Lung (tissue), 12 donors: Measurements from ENCODE around the gene SAYSD1. TPM values are rescaled to one million over a fixed set of nuclear protein-coding genes. Genes with fewer than 3 reads are reported as not detected.
"Not testable (repeated sequence)": the region's sequence is repeated elsewhere in the genome, so short reads cannot be mapped to it uniquely, and the experiment has no call there.

Source experiments
- ATAC-seq: fragments of 200-7000 bp; cut with Tn5 transposase; one replicate; pipeline ENCODE4 v1.9.1; 2020; ENCODE audit warnings: moderate number of reproducible peaks; ENCODE audit not compliant: insufficient read depth, low FRiP score
- DNase-seq, 3 donors: peaks; one replicate each; pipeline ENCODE4 v3.0.0-alpha.2; 2013 to 2017
- H3K27ac ChIP-seq, 2 donors: one replicate each; pipeline ENCODE4 v1.5.1; 2013; ENCODE audit warnings: mild to moderate bottlenecking in 2 of 2, moderate library complexity in 2 of 2, control low read depth in 1 of 2, inconsistent platforms in 1 of 2, low read depth in 1 of 2, low read length in 1 of 2
- H3K27me3 ChIP-seq, 3 donors: one replicate each; pipeline ENCODE4 v1.5.1; 2013; ENCODE audit warnings: low read length in 2 of 3; ENCODE audit not compliant: control insufficient read depth in 3 of 3, insufficient read depth in 3 of 3
- H3K36me3 ChIP-seq, 4 donors: one replicate each; pipeline ENCODE4 v1.5.1; 2013; ENCODE audit warnings: low read length in 4 of 4, mild to moderate bottlenecking in 1 of 4, moderate library complexity in 1 of 4; ENCODE audit not compliant: control insufficient read depth in 4 of 4, insufficient read depth in 4 of 4
- H3K4me1 ChIP-seq, 5 donors: one replicate each; pipeline ENCODE4 v1.5.1; 2013; ENCODE audit warnings: low read length in 5 of 5, mild to moderate bottlenecking in 2 of 5, moderate library complexity in 1 of 5; ENCODE audit not compliant: control insufficient read depth in 5 of 5, insufficient read depth in 5 of 5
- H3K4me3 ChIP-seq: one replicate; pipeline ENCODE4 v1.5.1; 2013; ENCODE audit warnings: mild to moderate bottlenecking, control low read depth, moderate library complexity
- H3K9ac ChIP-seq, 2 donors: one replicate each; pipeline ENCODE4 v1.5.1; 2013; ENCODE audit warnings: low read length in 2 of 2, control low read depth in 1 of 2; ENCODE audit not compliant: insufficient read depth in 1 of 2
- H3K9me3 ChIP-seq, 4 donors: one replicate each; pipeline ENCODE4 v1.5.1; 2013; ENCODE audit warnings: low read length in 3 of 4, mild to moderate bottlenecking in 1 of 4, moderate library complexity in 1 of 4; ENCODE audit not compliant: control insufficient read depth in 4 of 4, insufficient read depth in 3 of 4
- WGBS, 2 donors: extraction: QIAGEN DNeasy Blood & Tissue Kit; methylation state at CpG; one replicate each; pipeline ENCODE4 v1.1.7; 2013; 5-methylcytosine and 5-hydroxymethylcytosine counted together
- polyA plus RNA-seq, 2 donors: library from polyadenylated mRNA; stranded (reverse); fragments of 200-250 nt; gene quantifications; one replicate each; pipeline ENCODE4 v1.2.1, GENCODE V29; 2013
- total RNA-seq, 2 donors: library from RNA; depleted of rRNA in 1 of 2; stranded (reverse); fragments of >200 nt in 1 of 2; gene quantifications; one replicate each; pipeline ENCODE4 v1.2.1, GENCODE V29; 2014 to 2021
- TF ChIP-seq, protein P1 (sequence below): IDR thresholded peaks from 2 replicates; pipeline ENCODE4 v1.5.1; 2012; ENCODE audit warnings: mild to moderate bottlenecking; ENCODE audit errors: control extremely low read depth, extremely low read depth
- donor health status: control.
- donor health status: control.
- donor health status: Bipolar disorder and iron deficiency.
- donor health status: healthy.
- donor health status: DM: yes; HTN: yes; CAD: no.

The SAYSD1 gene
- total and polyA plus RNA-seq, 4 donors = 9.8 to 17.8 (median 16.5) TPM

DNA sequence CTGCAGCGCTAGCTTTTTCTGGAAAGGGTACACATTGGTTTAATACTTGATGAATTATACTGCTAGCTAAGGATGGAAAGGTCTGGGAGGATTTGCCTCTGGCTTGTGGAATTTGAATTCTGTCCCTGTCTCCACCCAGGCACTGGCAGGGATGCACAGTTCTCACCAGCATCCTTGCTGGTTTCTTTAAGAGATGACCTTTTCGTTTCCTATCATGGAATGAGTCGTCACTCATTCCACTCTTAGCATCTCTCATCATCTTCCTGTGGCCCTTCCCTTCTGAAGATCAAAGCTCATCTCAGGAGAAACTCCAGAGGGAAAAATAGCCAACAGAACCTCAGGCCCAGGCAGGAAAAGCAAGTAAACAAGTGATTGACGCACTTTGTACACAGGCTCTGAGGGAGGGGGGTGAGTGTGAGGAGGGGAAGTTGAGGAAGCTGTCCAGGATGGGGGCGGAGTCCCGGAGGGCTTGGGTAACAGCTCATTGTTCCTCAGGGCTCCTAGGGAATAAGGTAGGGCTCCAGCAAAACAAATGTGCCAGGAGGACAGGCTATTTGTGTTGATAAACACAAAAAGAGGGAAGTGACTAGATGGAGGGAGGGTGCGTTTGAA lies 25.7 kb upstream of the SAYSD1 start:
- no peak for ATAC-seq
- 51 to 54% methylated on average over 6 to 7 of the region's 7 CpGs for WGBS, 2 donors
- H3K36me3 ChIP-seq = no peaks in the 10 kb centered on the region

DNA sequence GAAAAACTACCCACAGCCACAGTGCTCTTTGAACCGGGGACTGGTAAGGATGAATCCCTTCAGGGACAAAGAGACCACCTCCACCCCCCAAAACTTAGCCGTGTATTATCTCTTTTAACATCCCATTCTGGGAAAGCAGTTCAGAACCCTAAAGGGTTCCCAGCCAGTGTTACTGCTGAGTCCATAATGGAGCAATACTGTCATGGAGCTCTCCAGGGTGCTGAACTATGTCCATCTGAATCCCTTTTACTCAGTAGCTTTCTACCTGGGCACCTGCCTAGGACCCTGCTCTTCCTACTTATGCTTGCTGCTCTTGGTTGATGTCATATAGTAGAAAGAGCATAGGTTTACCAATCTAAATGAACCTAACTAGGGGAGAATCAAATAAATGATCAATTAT lies 22.3 kb upstream of the SAYSD1 start:
- DNase-seq (peak; percentile 70 to 88 (median 79)), ATAC-seq (no peak)
- TF ChIP-seq, protein P1, sequence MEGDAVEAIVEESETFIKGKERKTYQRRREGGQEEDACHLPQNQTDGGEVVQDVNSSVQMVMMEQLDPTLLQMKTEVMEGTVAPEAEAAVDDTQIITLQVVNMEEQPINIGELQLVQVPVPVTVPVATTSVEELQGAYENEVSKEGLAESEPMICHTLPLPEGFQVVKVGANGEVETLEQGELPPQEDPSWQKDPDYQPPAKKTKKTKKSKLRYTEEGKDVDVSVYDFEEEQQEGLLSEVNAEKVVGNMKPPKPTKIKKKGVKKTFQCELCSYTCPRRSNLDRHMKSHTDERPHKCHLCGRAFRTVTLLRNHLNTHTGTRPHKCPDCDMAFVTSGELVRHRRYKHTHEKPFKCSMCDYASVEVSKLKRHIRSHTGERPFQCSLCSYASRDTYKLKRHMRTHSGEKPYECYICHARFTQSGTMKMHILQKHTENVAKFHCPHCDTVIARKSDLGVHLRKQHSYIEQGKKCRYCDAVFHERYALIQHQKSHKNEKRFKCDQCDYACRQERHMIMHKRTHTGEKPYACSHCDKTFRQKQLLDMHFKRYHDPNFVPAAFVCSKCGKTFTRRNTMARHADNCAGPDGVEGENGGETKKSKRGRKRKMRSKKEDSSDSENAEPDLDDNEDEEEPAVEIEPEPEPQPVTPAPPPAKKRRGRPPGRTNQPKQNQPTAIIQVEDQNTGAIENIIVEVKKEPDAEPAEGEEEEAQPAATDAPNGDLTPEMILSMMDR = no peak
- Histone ChIP-seq H3K4me1 (peaks cover 0 to 2% (median 0%) of the 10 kb centered on the region in 5 donors), H3K27me3 (peaks cover 0 to 4% (median 0%) of the 10 kb centered on the region in 3 donors), H3K27ac (no peak overlapping the region), H3K36me3 (no peaks in the 10 kb centered on the region), H3K4me3 (no peak overlapping the region), H3K9me3 (peaks cover 0 to 4% (median 1%) of the 10 kb centered on the region in 4 donors), H3K9ac (no peak overlapping the region)
- 29 to 40% methylated on average over 2 of the region's 2 CpGs for WGBS, 2 donors

More for the DNA sequence above, 25.7 kb upstream of the SAYSD1 start:
- Histone ChIP-seq H3K9ac (no peak overlapping the region), H3K4me3 (no peak overlapping the region), H3K27ac (no peak overlapping the region), H3K9me3 (peaks cover 0 to 4% (median 0%) of the 10 kb centered on the region in 4 donors), H3K4me1 (peaks cover 0 to 23% (median 4%) of the 10 kb centered on the region in 5 donors), H3K27me3 (peaks cover 0 to 4% (median 0%) of the 10 kb centered on the region in 3 donors)
- no peak for DNase-seq
- TF ChIP-seq, protein P1 = no peak

DNA sequence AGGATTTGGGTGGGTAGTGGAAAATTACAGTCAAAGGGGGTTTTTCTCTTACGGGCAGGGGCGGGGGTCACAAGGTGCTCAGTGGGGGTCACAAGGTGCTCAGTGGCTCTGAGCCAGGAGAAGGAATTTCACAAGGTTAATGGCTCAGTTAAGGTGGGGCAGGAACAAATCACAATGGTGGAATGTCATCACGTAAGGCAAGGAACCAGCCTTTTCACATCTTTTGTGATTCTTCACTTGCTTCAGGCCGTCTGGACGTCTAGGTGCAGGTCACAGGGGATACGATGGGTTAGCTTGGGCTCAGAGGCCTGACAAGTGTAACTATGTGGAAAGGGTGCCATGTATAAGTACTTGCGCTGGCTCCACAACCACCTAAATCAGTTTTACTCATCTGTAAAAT lies 21.2 kb upstream of the SAYSD1 start:
- WGBS, 2 donors = 69 to 78% methylated on average over 7 of the region's 7 CpGs
- H3K4me3 ChIP-seq, ATAC-seq, H3K27me3 ChIP-seq, H3K27ac ChIP-seq, H3K36me3 ChIP-seq, H3K4me1 ChIP-seq, H3K9me3 ChIP-seq, H3K9ac ChIP-seq, DNase-seq: not testable (repeated sequence)

DNA sequence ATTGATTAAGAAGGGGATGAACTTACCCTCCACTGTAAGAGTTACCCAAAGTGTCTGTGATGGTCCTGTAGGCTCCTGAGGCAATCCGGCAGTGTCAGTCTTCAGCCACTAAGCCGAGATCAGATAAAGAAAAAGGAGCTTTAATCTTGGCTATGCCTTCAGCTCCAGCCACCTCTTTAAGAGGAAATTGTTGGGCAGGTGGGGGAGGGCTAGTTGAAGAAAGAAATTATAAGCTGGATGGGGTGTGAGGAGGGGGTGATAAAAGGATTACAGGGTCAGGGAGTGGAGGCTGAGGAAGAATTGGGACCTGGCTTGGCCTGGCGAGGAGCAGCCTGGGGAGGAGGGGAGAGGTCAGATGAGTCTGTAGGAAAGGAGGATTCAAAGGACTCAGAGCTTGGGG lies 19.8 kb upstream of the SAYSD1 start:
- H3K9ac ChIP-seq, DNase-seq, ATAC-seq, H3K27ac ChIP-seq, H3K4me3 ChIP-seq, H3K9me3 ChIP-seq, H3K36me3 ChIP-seq, H3K27me3 ChIP-seq, H3K4me1 ChIP-seq: not testable (repeated sequence)
- 67 to 73% methylated on average over 3 of the region's 3 CpGs for WGBS, 2 donors
